H1 (cell line): ENCODE measurements around the gene RHEX. TPM values are rescaled to one million over a fixed set of nuclear protein-coding genes. Genes with fewer than 3 reads are reported as not detected.

Source experiments
- CTCF ChIA-PET: fragments of 300-600 bp; sonication (Branson Sonifier 250); formaldehyde crosslinking; loops from one replicate; lab custom pipeline; 2021; ENCODE audit not compliant: partially characterized antibody; lab: Charles Lee
- POLR2A ChIA-PET: fragments of 300-600 bp; sonication (Branson Sonifier 250); formaldehyde crosslinking; loops from one replicate; lab custom pipeline; 2021; ENCODE audit warnings: inconsistent platforms; ENCODE audit not compliant: partially characterized antibody; lab: Charles Lee
- DNase-seq, 2 experiments: peaks; one replicate each; pipeline versions ENCODE4 v3.0.0 to v3.0.0-alpha.2; 2010 to 2022; ENCODE audit warnings: low spot score in 2 of 2, low read depth in 1 of 2, mixed read lengths in 1 of 2
- FAIRE-seq: peaks from 2 replicates; lab custom pipeline; 2011; peaks lifted over from hg19 to GRCh38; lab: Jason Lieb, UNC
- H2AFZ ChIP-seq: 2 replicates; pipeline ENCODE4 v1.8.1; 2012; ENCODE audit warnings: low read length, inconsistent platforms
- H2AK5ac ChIP-seq: 2 replicates; pipeline ENCODE4 v1.6.1; 2013; ENCODE audit warnings: low read depth, low read length
- H2BK120ac ChIP-seq: replicated peaks from 2 replicates; pipeline ENCODE3; 2013; ENCODE audit warnings: low read depth, low read length, inconsistent platforms
- H2BK12ac ChIP-seq: 2 replicates; pipeline ENCODE4 v1.6.1; 2013; ENCODE audit warnings: low read depth, low read length
- H2BK15ac ChIP-seq: 2 replicates; pipeline ENCODE4 v1.6.1; 2013; ENCODE audit warnings: low read length
- H2BK20ac ChIP-seq: 2 replicates; pipeline ENCODE4 v1.6.1; 2013; ENCODE audit warnings: low read length
- H2BK5ac ChIP-seq: 2 replicates; pipeline ENCODE4 v1.6.1; 2013; ENCODE audit warnings: low read depth, low read length
- H3K14ac ChIP-seq: 2 replicates; pipeline ENCODE4 v1.6.1; 2013; ENCODE audit warnings: inconsistent platforms; ENCODE audit not compliant: insufficient read length
- H3K18ac ChIP-seq: 2 replicates; pipeline ENCODE4 v1.6.1; 2013; ENCODE audit warnings: low read length; ENCODE audit errors: extremely low read depth
- H3K23ac ChIP-seq: 2 replicates; pipeline ENCODE4 v1.6.1; 2013; ENCODE audit warnings: inconsistent platforms; ENCODE audit not compliant: insufficient read length
- H3K23me2 ChIP-seq: 2 replicates; pipeline ENCODE4 v1.6.1; 2013; ENCODE audit warnings: low read depth, low read length
- H3K27ac ChIP-seq: 2 replicates; pipeline ENCODE4 v1.6.1; 2011; ENCODE audit warnings: low read depth, low read length, inconsistent platforms
- H3K27me3 ChIP-seq, 4 experiments: replicated peaks in 1 of 4; 1 replicate in 1 of 4; 2 replicates in 3 of 4; pipeline versions ENCODE4 v1.6.1 to v1.8.1; 2011 to 2013; ENCODE audit warnings: low read length in 3 of 4, mild to moderate bottlenecking in 3 of 4, inconsistent platforms in 2 of 4, mixed read lengths in 2 of 4, moderate library complexity in 1 of 4; ENCODE audit not compliant: control insufficient read depth in 3 of 4, insufficient read depth in 3 of 4; ENCODE audit errors: extremely low read depth in 1 of 4
- H3K36me3 ChIP-seq, 4 experiments: 2 replicates each; pipeline versions ENCODE4 v1.6.1 to v1.8.1; 2011 to 2013; ENCODE audit warnings: mild to moderate bottlenecking in 4 of 4, low read length in 3 of 4, moderate library complexity in 2 of 4, control low read depth in 1 of 4, inconsistent platforms in 1 of 4; ENCODE audit not compliant: insufficient read depth in 4 of 4, control insufficient read depth in 2 of 4
- H3K4ac ChIP-seq: replicated peaks from 2 replicates; pipeline ENCODE3; 2013; ENCODE audit warnings: low read length, low read depth, mixed read lengths, inconsistent platforms; ENCODE audit not compliant: insufficient read length
- H3K4me1 ChIP-seq, 4 experiments: replicated peaks in 1 of 4; 1 replicate in 1 of 4; 2 replicates in 3 of 4; pipeline versions ENCODE4 v1.6.1 to v1.8.1; 2011 to 2013; ENCODE audit warnings: low read length in 3 of 4, inconsistent platforms in 2 of 4, mixed read lengths in 1 of 4; ENCODE audit not compliant: insufficient read depth in 4 of 4, control insufficient read depth in 3 of 4
- H3K4me2 ChIP-seq, 2 experiments: 2 replicates each; pipeline versions ENCODE4 v1.6.1 to v1.8.1; 2011 to 2013; ENCODE audit warnings: low read depth in 2 of 2, low read length in 2 of 2, control low read depth in 1 of 2, inconsistent platforms in 1 of 2, mild to moderate bottlenecking in 1 of 2; ENCODE audit not compliant: insufficient read depth in 1 of 2
- H3K4me3 ChIP-seq, 4 experiments: fragments of 200-600, 300-600 bp in 1 of 4; sonication (generic), shearing (Covaris generic), sonication (Bioruptor Twin) in 1 of 4; 2 replicates each; pipeline versions ENCODE4 v1.5.1 to v1.8.1; 2011 to 2016; ENCODE audit warnings: low read length in 4 of 4, low read depth in 3 of 4, control low read depth in 2 of 4, inconsistent platforms in 2 of 4, mild to moderate bottlenecking in 2 of 4, mixed read lengths in 1 of 4, moderate library complexity in 1 of 4; ENCODE audit not compliant: insufficient read depth in 2 of 4; ENCODE audit errors: extremely low read depth in 1 of 4
- H3K56ac ChIP-seq: replicated peaks from 2 replicates; pipeline ENCODE3; 2013; ENCODE audit warnings: low read depth, mild to moderate bottlenecking, mixed read lengths, low read length, inconsistent platforms; ENCODE audit not compliant: insufficient read length
- H3K79me1 ChIP-seq: 2 replicates; pipeline ENCODE4 v1.6.1; 2013; ENCODE audit warnings: low read depth, low read length, control low read depth
- H3K79me2 ChIP-seq, 2 experiments: 2 replicates each; pipeline versions ENCODE4 v1.6.1 to v1.8.1; 2012 to 2013; ENCODE audit warnings: low read length in 2 of 2, mild to moderate bottlenecking in 2 of 2, inconsistent platforms in 1 of 2; ENCODE audit not compliant: insufficient read depth in 2 of 2, control insufficient read depth in 1 of 2
- H3K9ac ChIP-seq, 4 experiments: replicated peaks in 1 of 4; 1 replicate in 1 of 4; 2 replicates in 3 of 4; pipeline versions ENCODE4 v1.6.1 to v1.8.1; 2011 to 2013; ENCODE audit warnings: low read depth in 3 of 4, low read length in 3 of 4, control low read depth in 2 of 4, mild to moderate bottlenecking in 2 of 4, moderate library complexity in 2 of 4, inconsistent platforms in 1 of 4; ENCODE audit errors: extremely low read depth in 1 of 4
- H3K9me3 ChIP-seq, 2 experiments: 2 replicates each; pipeline versions ENCODE4 v1.6.1 to v1.8.1; 2012 to 2013; ENCODE audit warnings: mild to moderate bottlenecking in 2 of 2, moderate library complexity in 2 of 2, control low read depth in 1 of 2, inconsistent platforms in 1 of 2, low read depth in 1 of 2, low read length in 1 of 2, mixed read lengths in 1 of 2; ENCODE audit not compliant: insufficient read depth in 2 of 2
- H4K20me1 ChIP-seq, 2 experiments: replicated peaks in 1 of 2; 2 replicates each; pipeline versions ENCODE3 to v1.8.1; 2011 to 2013; ENCODE audit warnings: inconsistent platforms in 2 of 2, low read length in 2 of 2, mild to moderate bottlenecking in 1 of 2; ENCODE audit not compliant: insufficient read depth in 2 of 2, control insufficient read depth in 1 of 2
- H4K5ac ChIP-seq: 2 replicates; pipeline ENCODE4 v1.6.1; 2013; ENCODE audit warnings: low read length, low read depth, mixed read lengths, inconsistent platforms; ENCODE audit not compliant: insufficient read length
- H4K8ac ChIP-seq: 2 replicates; pipeline ENCODE4 v1.8.0; 2013; ENCODE audit warnings: mild to moderate bottlenecking, moderate library complexity, low read length, inconsistent platforms; ENCODE audit not compliant: insufficient read depth; ENCODE audit errors: extremely low read depth
- H4K91ac ChIP-seq: replicated peaks from 2 replicates; pipeline ENCODE3; 2013; ENCODE audit warnings: low read length, mixed read lengths, inconsistent platforms; ENCODE audit not compliant: insufficient read length
- BACH1 ChIP-seq: IDR thresholded peaks from 2 replicates; pipeline ENCODE4 v1.6.1; 2012; ENCODE audit warnings: low read length, improper control_type of control experiment
- BRCA1 ChIP-seq: IDR thresholded peaks from 2 replicates; pipeline ENCODE4 v1.6.1; 2012; ENCODE audit warnings: low read depth, low read length, improper control_type of control experiment
- CHD1 ChIP-seq: IDR thresholded peaks from 2 replicates; pipeline ENCODE4 v1.6.1; 2012; ENCODE audit warnings: low read depth, low read length, improper control_type of control experiment
- CHD2 ChIP-seq: IDR thresholded peaks from 2 replicates; pipeline ENCODE4 v1.6.1; 2012; ENCODE audit warnings: low read length, improper control_type of control experiment
- EP300 ChIP-seq, 2 experiments: IDR thresholded peaks; 1 replicate in 1 of 2; 2 replicates in 1 of 2; pipeline ENCODE4 v1.6.1; 2011 to 2012; ENCODE audit warnings: low read depth in 2 of 2, low read length in 2 of 2, mild to moderate bottlenecking in 2 of 2, borderline replicate concordance in 1 of 2, inconsistent platforms in 1 of 2, moderate library complexity in 1 of 2
- FOSL1 ChIP-seq: IDR thresholded peaks from 2 replicates; pipeline ENCODE4 v1.6.1; 2011; ENCODE audit warnings: mild to moderate bottlenecking, low read depth, low read length, moderate library complexity; ENCODE audit not compliant: insufficient read depth
- RAD21 ChIP-seq, 2 experiments: IDR thresholded peaks in 1 of 2; conservative IDR thresholded peaks in 1 of 2; 2 replicates each; pipeline ENCODE4 v1.6.1; 2011; ENCODE audit warnings: low read depth in 2 of 2, low read length in 2 of 2, improper control_type of control experiment in 1 of 2, inconsistent platforms in 1 of 2, mild to moderate bottlenecking in 1 of 2, moderate library complexity in 1 of 2
- RXRA ChIP-seq: IDR thresholded peaks from 2 replicates; pipeline ENCODE4 v1.6.1; 2011; ENCODE audit warnings: low read depth, mild to moderate bottlenecking, low read length, moderate library complexity; ENCODE audit not compliant: insufficient read depth
- SRF ChIP-seq: IDR thresholded peaks from 2 replicates; pipeline ENCODE4 v1.6.1; 2011; ENCODE audit warnings: mild to moderate bottlenecking, low read depth, low read length, moderate library complexity
- TEAD4 ChIP-seq: IDR thresholded peaks from 2 replicates; pipeline ENCODE4 v1.6.1; 2012; ENCODE audit warnings: low read depth, low read length, inconsistent platforms, mixed read lengths
- USF2 ChIP-seq: IDR thresholded peaks from 2 replicates; pipeline ENCODE4 v1.6.1; 2011; ENCODE audit warnings: low read length, improper control_type of control experiment
- YY1 ChIP-seq: IDR thresholded peaks from 2 replicates; pipeline ENCODE4 v1.6.1; 2011; ENCODE audit warnings: low read depth, mild to moderate bottlenecking, low read length
- WGBS, 2 experiments: shearing (Covaris generic) in 1 of 2; methylation state at CpG; one replicate each; pipeline versions ENCODE4 v1.1.6 to v1.1.7; 2013 to 2015; ENCODE audit warnings: low lambda C conversion rate in 2 of 2, mixed read lengths in 2 of 2, inconsistent platforms in 1 of 2, low coverage in 1 of 2, missing lambda C conversion rate in 1 of 2; ENCODE audit not compliant: insufficient replicate concordance in 2 of 2, insufficient coverage in 1 of 2, insufficient read length in 1 of 2; ENCODE audit errors: extremely low coverage in 1 of 2, missing lambda C conversion rate in 1 of 2; 5-methylcytosine and 5-hydroxymethylcytosine counted together
- polyA plus RNA-seq, 7 experiments: library from polyadenylated mRNA; depleted of rRNA in 3 of 7; stranded (reverse) in 5 of 7; unstranded in 2 of 7; fragments of >200 nt in 5 of 7; fragments of 200-250 nt in 2 of 7; gene quantifications; 1 replicate in 5 of 7; 2 replicates in 1 of 7; 4 replicates in 1 of 7; pipeline versions ENCODE4 v1.2.1 to v1.2.3, GENCODE V29; 2011 to 2013; ENCODE audit warnings: missing spikeins in 2 of 7, mixed read lengths in 2 of 7
- total RNA-seq: library from RNA; stranded (reverse); fragmentation: NEBNext Ultra II Directional; extraction: Animal tissue kit (Norgen Biotek cat#: 25700); gene quantifications from 2 replicates; pipeline ENCODE4 v1.2.1, GENCODE V29; 2021
- TF ChIP-seq, protein P1 (sequence below): IDR thresholded peaks from 2 replicates; pipeline ENCODE4 v1.6.1; 2012; ENCODE audit warnings: inconsistent platforms

RHEX gene
- total and polyA plus RNA-seq, 2 of the 8 experiments (the other 6 are each of a cell fraction or from before 2014, with no cell fraction given), result not detected

DNA sequence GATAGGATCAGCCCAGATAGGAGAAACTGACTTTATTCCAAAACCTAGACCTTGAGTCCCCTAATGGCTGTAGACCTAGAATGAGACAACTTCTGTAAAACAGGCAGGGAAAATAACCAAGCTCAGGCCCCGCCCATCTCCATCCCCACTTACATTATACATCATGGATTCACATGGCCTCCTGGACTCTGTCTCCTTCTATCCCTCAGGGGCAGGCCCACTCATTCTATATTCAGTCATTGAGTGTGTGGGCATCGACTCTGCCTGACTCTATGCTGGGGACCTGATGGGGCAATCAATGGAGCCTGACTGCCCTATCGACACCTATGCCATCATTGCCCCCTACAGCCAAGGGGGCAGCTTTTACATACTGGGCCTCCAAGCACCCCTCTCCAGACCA is 57.8 kb downstream of the RHEX start:
- WGBS, 2 experiments, result 93% methylated on average over 3 of the region's 3 CpGs; no CpG with 5 or more reads in 1 of the 2 experiments
- POLR2A ChIA-PET, result no interaction called here
- TF ChIP-seq, protein P1, sequence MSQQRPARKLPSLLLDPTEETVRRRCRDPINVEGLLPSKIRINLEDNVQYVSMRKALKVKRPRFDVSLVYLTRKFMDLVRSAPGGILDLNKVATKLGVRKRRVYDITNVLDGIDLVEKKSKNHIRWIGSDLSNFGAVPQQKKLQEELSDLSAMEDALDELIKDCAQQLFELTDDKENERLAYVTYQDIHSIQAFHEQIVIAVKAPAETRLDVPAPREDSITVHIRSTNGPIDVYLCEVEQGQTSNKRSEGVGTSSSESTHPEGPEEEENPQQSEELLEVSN, result no peak
- TF ChIP-seq RXRA (no peak), CHD2 (no peak), EP300 (IDR thresholded peaks at IDR 0.05; ENCODE audit: borderline replicate concordance in 1 of 2, low read depth in 2 of 2, low read length in 2 of 2) (no peak), BRCA1 (no peak), BACH1 (no peak), TEAD4 (no peak), YY1 (no peak), CHD1 (no peak), FOSL1 (no peak), USF2 (no peak), RAD21 (IDR thresholded peaks at IDR 0.05 in 1 of 2, conservative IDR thresholded peaks at IDR 0.05 in 1 of 2; ENCODE audit: low read depth in 2 of 2, low read length in 2 of 2) (no peak), SRF (no peak)

More for the DNA sequence above, 57.8 kb downstream of the RHEX start:
- H2BK12ac ChIP-seq, result no peak overlapping the region
- no peaks in the 10 kb centered on the region for H3K9me3 ChIP-seq
- H2AK5ac ChIP-seq, result no peak overlapping the region
- no peak overlapping the region for H3K18ac ChIP-seq
- H3K56ac ChIP-seq, result no peak overlapping the region
- no peak overlapping the region for H2AFZ ChIP-seq
- no peak overlapping the region for H3K14ac ChIP-seq
- no peaks in the 10 kb centered on the region for H3K23me2 ChIP-seq
- H3K23ac ChIP-seq, result no peak overlapping the region
- no peak overlapping the region for H4K5ac ChIP-seq
- no peak overlapping the region for H3K4ac ChIP-seq
- DNase-seq (peak in 1 of 2 experiments; percentile 22), FAIRE-seq (no peak)
- no peak overlapping the region for H3K27ac ChIP-seq
- H4K20me1 ChIP-seq, result no peaks in the 10 kb centered on the region
- H2BK15ac ChIP-seq, result no peak overlapping the region
- H3K27me3 ChIP-seq, result peaks cover 0 to 2% (median under 1%) of the 10 kb centered on the region in 4 experiments; a peak in 4 of 7 replicates
- H3K4me1 ChIP-seq, result no peaks in the 10 kb centered on the region
- no peaks in the 10 kb centered on the region for H3K79me2 ChIP-seq
- no peak overlapping the region for H4K8ac ChIP-seq
- H3K9ac ChIP-seq, result no peak overlapping the region
- H4K91ac ChIP-seq, result no peak overlapping the region
- H2BK5ac ChIP-seq, result no peak overlapping the region
- no peak overlapping the region for H3K4me3 ChIP-seq
- H3K79me1 ChIP-seq, result no peaks in the 10 kb centered on the region
- CTCF ChIA-PET, result interaction anchor here (0.9 to 16.5 kb wide), 8 partner anchors 9 to 319 kb away, joined by 3 to 262 read pairs (median 10); no protein-coding TSS in a partner anchor
- no peak overlapping the region for H2BK20ac ChIP-seq
- no peak overlapping the region for H2BK120ac ChIP-seq
- no peaks in the 10 kb centered on the region for H3K36me3 ChIP-seq
- H3K4me2 ChIP-seq, result no peak overlapping the region
